Type B pancreatic cell (in vitro differentiated cells): ENCODE results near the gene DIRAS1. TPM values are rescaled to one million over a fixed set of nuclear protein-coding genes. Genes with fewer than 3 reads are reported as not detected.

Source experiments
- DNase-seq: peaks from one replicate; pipeline ENCODE4 v3.0.0; 2021; ENCODE audit warnings: mixed read lengths; ENCODE audit not compliant: unreplicated experiment; ENCODE audit errors: extremely low spot score
- H3K27ac Mint-ChIP-seq: 2 replicates; pipeline ENCODE4 v1.8.0; 2021; ENCODE audit warnings: mild to moderate bottlenecking, mixed read lengths
- H3K27me3 Mint-ChIP-seq: 2 replicates; pipeline ENCODE4 v1.8.0; 2021; ENCODE audit warnings: mixed read lengths
- H3K36me3 Mint-ChIP-seq: 2 replicates; pipeline ENCODE4 v1.8.0; 2021; ENCODE audit warnings: mixed read lengths
- H3K4me1 Mint-ChIP-seq: one replicate; pipeline ENCODE4 v1.8.0; 2021; ENCODE audit warnings: mixed read lengths; ENCODE audit not compliant: unreplicated experiment
- H3K4me3 Mint-ChIP-seq: 2 replicates; pipeline ENCODE4 v1.8.0; 2021; ENCODE audit warnings: mild to moderate bottlenecking, mixed read lengths
- H3K9me3 Mint-ChIP-seq: 2 replicates; pipeline ENCODE4 v1.8.0; 2021; ENCODE audit warnings: mixed read lengths
- CTCF ChIP-seq: fragments of 200-600 bp; sonication (generic); conservative IDR thresholded peaks from 2 replicates; pipeline ENCODE4 v1.5.0; 2021; ENCODE audit warnings: antibody characterized with exemption, mild to moderate bottlenecking
- total RNA-seq: library from RNA; stranded (reverse); gene quantifications from 2 replicates; pipeline ENCODE4 v1.2.1, GENCODE V29; 2021; ENCODE audit warnings: low replicate concordance

Gene DIRAS1
- total RNA-seq, 1 donor from 2014 or later = 10.4 TPM

DNA sequence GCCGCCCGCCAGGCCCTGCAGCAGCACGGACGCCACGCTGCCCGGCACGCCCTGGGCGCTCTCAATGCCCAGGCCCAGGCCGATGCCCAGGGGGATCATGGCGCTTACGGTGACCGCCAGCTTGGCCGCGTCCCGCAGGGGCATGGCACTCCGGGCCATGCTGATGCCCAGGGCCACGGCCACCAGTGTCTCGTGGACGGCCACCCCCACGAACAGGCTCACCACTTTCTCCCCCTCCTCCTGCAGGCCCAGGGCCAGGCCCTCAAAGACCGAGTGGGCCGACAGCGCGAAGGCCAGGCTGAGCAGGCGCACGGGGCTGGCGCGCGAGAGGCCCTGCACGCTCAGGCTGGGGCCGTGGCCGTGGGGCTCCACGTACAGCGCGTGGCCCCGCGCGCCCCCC lies 11.7 kb upstream of the DIRAS1 start:
- TF ChIP-seq CTCF = no peak
- Mint-ChIP-seq H3K27me3 (peaks cover 6% of the 10 kb centered on the region), H3K4me1 (peaks cover 6% of the 10 kb centered on the region), H3K4me3 (no peak overlapping the region), H3K36me3 (peaks cover 5% of the 10 kb centered on the region), H3K9me3 (no peaks in the 10 kb centered on the region), H3K27ac (no peak overlapping the region)
- DNase-seq = no peak

- no peak for DNase-seq
- no peak for TF ChIP-seq CTCF
- Mint-ChIP-seq H3K27ac (no peak overlapping the region), H3K4me3 (no peak overlapping the region), H3K9me3 (no peaks in the 10 kb centered on the region), H3K4me1 (peaks cover 6% of the 10 kb centered on the region), H3K27me3 (peaks cover 12% of the 10 kb centered on the region), H3K36me3 (peaks cover 5% of the 10 kb centered on the region)
Observed at GRCh38 chr19:2732157-2732725, 11.1 kb upstream of the DIRAS1 start.

DNA sequence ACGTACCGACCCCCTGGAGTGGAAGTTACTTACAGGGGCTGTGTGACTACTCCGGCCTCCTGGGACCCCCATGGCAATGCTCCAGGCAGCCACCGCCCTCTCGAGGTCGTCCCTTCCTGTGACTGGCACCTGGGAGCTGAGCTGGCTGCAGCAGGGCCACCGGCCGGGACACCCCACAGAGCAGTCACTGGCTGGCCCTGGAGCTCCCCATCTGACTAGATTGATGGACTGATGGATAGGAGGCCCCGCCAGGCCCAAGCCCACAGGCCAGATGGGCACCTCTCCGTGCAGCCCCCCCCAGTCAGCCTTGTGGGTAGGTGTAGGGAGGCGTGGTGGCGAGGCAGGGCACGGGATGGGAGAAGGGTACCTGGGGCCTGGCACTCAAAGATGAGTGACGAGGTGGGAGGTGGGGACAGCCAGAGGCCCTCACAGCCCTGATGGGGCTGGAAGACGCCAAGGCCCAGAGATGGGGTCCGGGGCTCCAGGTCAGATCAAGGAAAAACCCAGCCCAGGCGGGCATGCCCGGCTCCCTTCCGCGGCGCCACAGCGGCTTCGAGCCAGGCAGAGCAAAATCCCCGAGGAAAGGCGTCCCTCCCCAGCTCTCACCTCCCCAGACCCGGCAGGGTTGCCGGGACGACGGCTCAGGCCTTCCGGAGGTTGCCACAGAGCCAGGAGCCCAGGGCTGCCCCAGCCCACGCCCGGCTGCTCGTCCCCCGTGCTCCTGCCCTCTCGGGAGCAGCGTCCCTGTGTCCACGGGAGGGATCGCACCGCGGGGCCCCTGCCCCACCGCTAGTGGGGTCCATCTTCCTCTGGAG lies 10.2 kb upstream of the DIRAS1 start:
- Mint-ChIP-seq H3K4me3 (no peak overlapping the region), H3K36me3 (peaks cover under 1% of the 10 kb centered on the region), H3K27me3 (peaks cover 17% of the 10 kb centered on the region), H3K4me1 (peaks cover 6% of the 10 kb centered on the region), H3K27ac (no peak overlapping the region), H3K9me3 (no peaks in the 10 kb centered on the region)
- DNase-seq = no peak
- no peak for TF ChIP-seq CTCF

DNA sequence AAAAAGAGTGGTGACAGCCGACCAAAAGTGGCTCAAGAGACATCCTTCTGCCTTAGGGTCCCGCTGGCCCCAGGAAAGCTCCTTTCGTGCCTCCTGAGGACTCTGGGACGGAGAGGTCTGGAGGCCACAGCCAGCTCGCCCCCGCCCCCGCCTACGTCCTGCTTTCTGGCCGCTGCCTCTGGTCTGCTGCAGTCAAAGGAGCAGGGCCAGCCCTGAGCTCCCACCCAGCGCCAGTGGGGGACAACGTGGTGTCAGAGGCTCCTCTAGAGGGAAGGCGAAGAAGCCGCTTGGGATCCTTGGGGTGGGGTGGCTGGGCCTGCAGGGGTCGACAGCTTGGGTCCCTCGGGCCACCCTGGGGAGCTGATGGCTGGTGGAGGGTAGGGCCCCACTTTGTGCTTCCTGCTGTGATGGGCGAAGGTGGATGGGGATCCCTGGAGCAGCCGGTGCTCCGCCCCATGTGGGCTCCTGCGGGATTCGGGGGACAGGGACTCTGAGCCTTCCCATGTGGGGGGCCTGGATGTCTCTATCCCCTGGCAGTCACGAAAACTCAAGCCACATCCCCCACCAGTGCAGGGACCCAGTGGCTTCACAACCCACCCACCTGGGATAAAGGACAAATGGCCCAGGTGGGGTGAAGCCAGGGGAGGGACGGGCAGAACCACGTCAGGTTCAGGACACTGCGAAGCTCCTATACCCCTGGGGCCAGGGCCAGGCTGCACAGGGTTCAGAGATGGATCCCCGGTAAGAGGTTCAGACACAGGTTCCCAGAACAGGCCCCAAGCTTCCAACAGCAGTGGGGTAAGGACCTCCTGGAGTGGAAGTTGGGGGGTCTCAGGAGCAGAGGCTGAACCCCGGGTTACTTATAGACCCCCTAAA lies 9.0 kb upstream of the DIRAS1 start:
- Mint-ChIP-seq H3K4me3 (no peak overlapping the region), H3K9me3 (no peaks in the 10 kb centered on the region), H3K36me3 (no peaks in the 10 kb centered on the region), H3K27me3 (peaks cover 25% of the 10 kb centered on the region), H3K27ac (no peak overlapping the region), H3K4me1 (peaks cover 6% of the 10 kb centered on the region)
- no peak for TF ChIP-seq CTCF
- DNase-seq = peak; percentile 68

DNA sequence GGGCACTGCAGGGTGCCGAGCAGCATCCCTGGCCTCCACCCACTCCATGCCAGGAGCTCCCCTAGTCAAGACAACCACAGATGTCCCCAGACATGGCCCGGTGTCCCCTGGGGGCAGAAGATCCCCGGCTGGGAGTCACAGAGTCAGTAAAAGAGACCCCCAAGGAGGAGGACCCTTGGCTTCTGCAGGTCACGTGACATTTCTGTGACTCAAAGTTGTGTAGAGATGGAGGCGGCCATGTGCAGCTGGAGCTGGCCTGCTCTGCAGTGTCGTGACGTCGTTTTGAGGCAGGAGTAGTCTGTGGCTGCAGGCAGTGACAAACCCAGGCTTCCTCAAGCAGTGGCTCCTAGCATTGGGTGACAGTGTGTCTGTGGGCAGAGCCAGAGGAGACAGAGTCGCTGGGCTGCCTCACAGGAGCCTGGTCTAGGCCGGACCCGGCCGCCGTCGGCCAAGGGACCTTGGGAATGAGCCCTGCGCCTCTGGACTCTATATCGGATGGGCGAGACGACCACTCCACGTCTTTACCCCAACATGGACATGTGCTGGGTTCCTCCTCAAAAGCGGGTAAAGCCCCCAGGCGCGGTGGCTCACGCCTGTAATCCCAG lies 7.7 kb upstream of the DIRAS1 start:
- Mint-ChIP-seq H3K9me3 (no peaks in the 10 kb centered on the region), H3K27me3 (peaks cover 30% of the 10 kb centered on the region), H3K4me1 (peaks cover under 1% of the 10 kb centered on the region), H3K36me3 (no peaks in the 10 kb centered on the region), H3K27ac (no peak overlapping the region), H3K4me3 (no peak overlapping the region)
- no peak for DNase-seq
- no peak for TF ChIP-seq CTCF
